Measurements from ENCODE around the gene FADS2. TPM values are rescaled to one million over a fixed set of nuclear protein-coding genes. Genes with fewer than 3 reads are reported as not detected.

Gene FADS2
- total RNA-seq (2014; rRNA removed) (246 and 305 TPM in 2 replicates), Bru-seq, nascent RNA (percentile 75 among the genes with signal in this experiment), BruChase-seq, experiment 1, labeled RNA remaining after a 6-hour chase (percentile 76 among the genes with signal in this experiment), BruChase-seq, experiment 2, labeled RNA remaining after a 2-hour chase (percentile 78 among the genes with signal in this experiment)
- long read RNA-seq, full-length matches to known transcripts = 204 of 883 reads
- long read RNA-seq, partial matches to known transcripts = 623 of 883 reads
- long read RNA-seq, other reads (novel, unspliced or antisense) = 56 of 883 reads

- Histone ChIP-seq H3K9me2 (replicated peaks; ENCODE audit: low read length) (no peaks in the 10 kb centered on the region), H3K36me3 (ENCODE audit: low read depth, low read length) (no peaks in the 10 kb centered on the region), H3K79me2 (ENCODE audit: low read length) (peaks cover 59% of the 10 kb centered on the region), H3K4me2 (ENCODE audit: low read length) (peak within 1 kb of the TSS; percentile 90), H3K27me3 (ENCODE audit: low read length) (no peaks in the 10 kb centered on the region), H3K27ac (ENCODE audit: low read length) (peak within 1 kb of the TSS; percentile 80), H3K4me3 (ENCODE audit: low read length) (peak within 1 kb of the TSS; percentile 88), H4K20me1 (ENCODE audit: low read length) (peaks cover 31% of the 10 kb centered on the region; the same call in 1 of the 2 replicates), H3K9me3 (ENCODE audit: low read length) (no peaks in the 10 kb centered on the region), H3K4me1 (ENCODE audit: insufficient read depth, low read length) (peaks cover 21% of the 10 kb centered on the region), H2AFZ (ENCODE audit: low read length) (peak within 1 kb of the TSS; percentile 81), H3F3A (ENCODE audit: low read length, unreplicated experiment) (no peaks in the 10 kb centered on the region), H3K9ac (ENCODE audit: low read length) (peak within 1 kb of the TSS; percentile 80)
- peak; percentile 82 for ATAC-seq
- DNase-seq = peak; percentile 93
- no TSS peak for BruUV-seq (replicated peaks)
- POLR2A ChIA-PET (ENCODE audit: unreplicated experiment) = interaction anchor here (0.7 to 1.6 kb wide), 3 partner anchors 12 to 20 kb away, joined by 3 to 10 read pairs (median 8); no protein-coding TSS in a partner anchor
- intact Hi-C loops (cut with micrococcal nuclease) = no loop called here
- peak; percentile 84 for TF ChIP-seq EZH2phosphoT487 (IDR thresholded peaks at IDR 0.05; ENCODE audit: borderline replicate concordance, low read length)
- TF ChIP-seq EZH2 (IDR thresholded peaks at IDR 0.05; ENCODE audit: low read length, unreplicated experiment) = no peak
- TF ChIP-seq, protein P1, sequence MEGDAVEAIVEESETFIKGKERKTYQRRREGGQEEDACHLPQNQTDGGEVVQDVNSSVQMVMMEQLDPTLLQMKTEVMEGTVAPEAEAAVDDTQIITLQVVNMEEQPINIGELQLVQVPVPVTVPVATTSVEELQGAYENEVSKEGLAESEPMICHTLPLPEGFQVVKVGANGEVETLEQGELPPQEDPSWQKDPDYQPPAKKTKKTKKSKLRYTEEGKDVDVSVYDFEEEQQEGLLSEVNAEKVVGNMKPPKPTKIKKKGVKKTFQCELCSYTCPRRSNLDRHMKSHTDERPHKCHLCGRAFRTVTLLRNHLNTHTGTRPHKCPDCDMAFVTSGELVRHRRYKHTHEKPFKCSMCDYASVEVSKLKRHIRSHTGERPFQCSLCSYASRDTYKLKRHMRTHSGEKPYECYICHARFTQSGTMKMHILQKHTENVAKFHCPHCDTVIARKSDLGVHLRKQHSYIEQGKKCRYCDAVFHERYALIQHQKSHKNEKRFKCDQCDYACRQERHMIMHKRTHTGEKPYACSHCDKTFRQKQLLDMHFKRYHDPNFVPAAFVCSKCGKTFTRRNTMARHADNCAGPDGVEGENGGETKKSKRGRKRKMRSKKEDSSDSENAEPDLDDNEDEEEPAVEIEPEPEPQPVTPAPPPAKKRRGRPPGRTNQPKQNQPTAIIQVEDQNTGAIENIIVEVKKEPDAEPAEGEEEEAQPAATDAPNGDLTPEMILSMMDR (conservative IDR thresholded peaks at IDR 0.05; ENCODE audit: low read depth, low read length) = no peak
- CTCF ChIA-PET = no interaction called here
Observed at GRCh38 chr11:61827571-61828378, at the start of gene FADS2. Gene FADS2 (plus strand): TSS chr11:61828300. CDS start chr11:61828391, 91 bp downstream.

DNA sequence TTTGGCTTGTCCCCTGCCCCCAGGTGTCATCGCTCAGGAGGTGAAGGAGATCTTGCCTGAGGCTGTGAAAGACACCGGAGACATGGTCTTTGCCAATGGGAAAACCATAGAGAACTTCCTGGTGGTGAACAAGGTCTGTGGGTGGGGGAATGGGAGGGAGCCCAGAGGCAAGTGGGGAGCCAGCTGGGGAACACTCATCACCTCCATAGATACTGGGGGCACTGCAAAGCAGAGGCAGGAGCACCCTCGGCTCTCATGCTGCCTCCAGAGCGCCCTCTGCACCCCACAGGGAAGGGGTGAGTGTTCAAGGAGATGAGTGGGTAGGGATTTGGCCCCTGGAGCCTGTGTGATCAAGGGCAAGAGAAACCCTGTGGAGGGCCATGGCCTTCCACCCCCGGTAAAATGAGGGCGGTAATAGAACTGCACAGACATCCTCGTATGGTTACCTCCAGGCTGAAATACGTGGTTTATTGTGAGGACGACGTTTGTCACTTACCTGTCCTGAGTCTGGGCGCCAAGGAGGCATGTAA, 49.7 kb upstream of the FADS2 start:
- H4K20me1 ChIP-seq (ENCODE audit: low read length) = no peaks in the 10 kb centered on the region
- H3K36me3 ChIP-seq (ENCODE audit: low read depth, low read length) = no peaks in the 10 kb centered on the region
- DNase-seq (no peak), ATAC-seq (no peak)
- H3K4me3 ChIP-seq (ENCODE audit: low read length) = no peak overlapping the region
- H3K79me2 ChIP-seq (ENCODE audit: low read length) = no peaks in the 10 kb centered on the region
- ChIA-PET POLR2A (ENCODE audit: unreplicated experiment) (no interaction called here), CTCF (no interaction called here)
- no peaks in the 10 kb centered on the region for H3F3A ChIP-seq (ENCODE audit: low read length, unreplicated experiment)
- intact Hi-C loops (cut with micrococcal nuclease) = no loop called here
- BruUV-seq (replicated peaks) = no TSS peak
- H3K27me3 ChIP-seq (ENCODE audit: low read length) = no peaks in the 10 kb centered on the region
- H3K27ac ChIP-seq (ENCODE audit: low read length) = no peak overlapping the region
- no peaks in the 10 kb centered on the region for H3K9me3 ChIP-seq (ENCODE audit: low read length)
- no peaks in the 10 kb centered on the region for H3K4me1 ChIP-seq (ENCODE audit: insufficient read depth, low read length)
- TF ChIP-seq EZH2 (IDR thresholded peaks at IDR 0.05; ENCODE audit: low read length, unreplicated experiment) (no peak), EZH2phosphoT487 (IDR thresholded peaks at IDR 0.05; ENCODE audit: borderline replicate concordance, low read length) (no peak)
- TF ChIP-seq, protein P1 (conservative IDR thresholded peaks at IDR 0.05; ENCODE audit: low read depth, low read length) = no peak
- no peak overlapping the region for H2AFZ ChIP-seq (ENCODE audit: low read length)
- no peak overlapping the region for H3K9ac ChIP-seq (ENCODE audit: low read length)
- H3K4me2 ChIP-seq (ENCODE audit: low read length) = no peak overlapping the region
- no peaks in the 10 kb centered on the region for H3K9me2 ChIP-seq (replicated peaks; ENCODE audit: low read length)
